HG03565 (cell line): ENCODE measurements around the gene DDO.

Experiments used
- ATAC-seq: cut with Tn5 transposase; IDR thresholded peaks from one replicate; pipeline ENCODE4 v1.9.1; 2021; ENCODE audit warnings: mild to moderate bottlenecking, moderate library complexity; ENCODE audit not compliant: unreplicated experiment

DDO gene

GRCh38 chr6:110348961-110349690 lies 66.2 kb downstream of the DDO start:
- ATAC-seq: no peak

GRCh38 chr6:110345025-110345424 lies 70.3 kb downstream of the DDO start:
- no peak for ATAC-seq

DNA sequence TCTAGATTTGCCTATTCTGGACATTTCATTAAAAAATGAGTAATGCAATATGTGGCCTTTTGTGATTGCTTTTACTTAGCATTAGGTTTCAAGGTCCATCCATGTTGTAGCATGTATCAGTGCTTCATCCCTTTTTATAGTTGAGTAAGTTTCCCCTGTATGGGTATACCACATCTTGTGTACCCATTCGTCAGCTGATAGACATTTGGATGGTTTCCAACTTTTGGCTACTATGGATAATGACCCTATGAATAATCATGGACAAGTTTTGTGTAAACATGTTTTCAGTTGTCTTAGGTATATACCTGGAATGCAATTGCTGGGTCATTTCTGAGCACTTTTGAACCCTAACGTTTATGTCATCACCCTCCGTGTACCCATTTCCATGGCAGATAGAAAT lies 72.6 kb downstream of the DDO start:
- ATAC-seq: no peak
